Transverse colon (tissue), 4 donors: Measurements from ENCODE around the gene RCAN3. TPM values are rescaled to one million over a fixed set of nuclear protein-coding genes. Genes with fewer than 3 reads are reported as not detected.
A peak's percentile ranks its signal among the peaks of the same experiment; 100 is the strongest.

Experiments used
- DNase-seq: peaks from one replicate; pipeline ENCODE4 v3.0.0-alpha.2; 2019
- H3K27ac ChIP-seq, 4 donors: fragments of 200-600 bp; sonication (generic); 2 replicates each; pipeline ENCODE4 v1.5.1; 2016 to 2018; ENCODE audit warnings: inconsistent platforms in 4 of 4
- H3K27me3 ChIP-seq: fragments of 200-600 bp; sonication (generic); 2 replicates; pipeline ENCODE4 v1.5.1; 2017; ENCODE audit warnings: inconsistent platforms
- H3K36me3 ChIP-seq, 4 donors: fragments of 200-600 bp; sonication (generic); 2 replicates each; pipeline ENCODE4 v1.5.1; 2017 to 2019; ENCODE audit warnings: inconsistent platforms in 4 of 4
- H3K4me1 ChIP-seq, 4 donors: fragments of 200-600 bp; sonication (generic); 2 replicates each; pipeline ENCODE4 v1.5.1; 2017 to 2020; ENCODE audit warnings: inconsistent platforms in 4 of 4
- H3K4me3 ChIP-seq, 4 donors: fragments of 200-600 bp; sonication (generic); 1 replicate in 1 of 4; 2 replicates in 3 of 4; pipeline versions ENCODE4 v1.5.1 to v1.6.1; 2017 to 2019; ENCODE audit warnings: inconsistent platforms in 4 of 4
- H3K9me3 ChIP-seq, 2 donors: fragments of 200-600 bp; sonication (generic); 2 replicates each; pipeline ENCODE4 v1.5.1; 2017 to 2019; ENCODE audit warnings: inconsistent platforms in 2 of 2
- CTCF ChIP-seq, 5 experiments: fragments of 200-600 bp in 3 of 5; fragments of 450-650 bp in 2 of 5; sonication (generic) in 3 of 5; IDR thresholded peaks; 1 replicate in 2 of 5; 2 replicates in 3 of 5; pipeline ENCODE4 v1.5.1; 2016 to 2017; ENCODE audit warnings: antibody characterized with exemption in 5 of 5, inconsistent platforms in 3 of 5, mild to moderate bottlenecking in 2 of 5, moderate library complexity in 1 of 5
- EP300 ChIP-seq: sonication (generic); formaldehyde crosslinking; IDR thresholded peaks from one replicate; pipeline ENCODE4 v1.6.1; 2017; ENCODE audit warnings: antibody characterized with exemption, low read depth
- POLR2A ChIP-seq: fragments of 450-650 bp; IDR thresholded peaks from one replicate; pipeline ENCODE4 v1.6.1; 2016; ENCODE audit warnings: antibody characterized with exemption, mild to moderate bottlenecking, moderate library complexity
- POLR2AphosphoS5 ChIP-seq, 3 donors: sonication (generic); formaldehyde crosslinking; IDR thresholded peaks; one replicate each; pipeline ENCODE4 v1.6.1; 2016; ENCODE audit warnings: antibody characterized with exemption in 3 of 3
- WGBS, 2 donors: methylation state at CpG; one replicate each; pipeline ENCODE4 v1.1.5; 2018; ENCODE audit warnings: low coverage in 1 of 2; 5-methylcytosine and 5-hydroxymethylcytosine counted together
- in situ Hi-C, 4 donors: fragments of 200-750 bp; cut with MboI; loops; one replicate each; pipeline versions ENCODE4 v1.15.0 to v1.15.1; 2017; ENCODE audit warnings: low sequenced_read_pairs in 3 of 4, low pct_ligation_motif_present in 1 of 4, low pct_unique_long_range_greater_than_20kb in 1 of 4
- intact Hi-C: fragments of 100-400 bp; cut with DNase I; formaldehyde crosslinking; loops from one replicate; pipeline ENCODE4 v1.15.1; 2023; ENCODE audit warnings: low total_unique reads
- total RNA-seq, 4 donors: library from RNA; depleted of rRNA; stranded (reverse); fragments of >200 nt; gene quantifications; one replicate each; pipeline ENCODE4 v1.1.0, GENCODE V29; 2016

The RCAN3 gene
- total RNA-seq, 4 donors from 2014 or later, result 6.4 to 17.5 (median 11.3) TPM

GRCh38 chr1:24540906-24541710 is 38.5 kb downstream of the RCAN3 start:
- H3K9me3 ChIP-seq, result no peaks in the 10 kb centered on the region
- H3K27ac ChIP-seq, result peak overlapping the region; percentile 65 to 79 (median 74)
- WGBS, 2 donors, result 24 to 27% methylated on average over 7 of the region's 7 CpGs
- no peaks in the 10 kb centered on the region for H3K27me3 ChIP-seq
- no peaks in the 10 kb centered on the region for H3K36me3 ChIP-seq
- no peak for TF ChIP-seq CTCF (IDR thresholded peaks at IDR 0.05)
- TF ChIP-seq POLR2AphosphoS5 (IDR thresholded peaks at IDR 0.05), result peak in 1 of 3 donors; percentile 67
- in situ Hi-C loops (no loop called here), intact Hi-C loops (no loop called here)
- peak; percentile 65 for DNase-seq
- H3K4me3 ChIP-seq, result peak overlapping the region in 1 of 4 donors; percentile 8
- peaks cover 6 to 33% (median 21%) of the 10 kb centered on the region in 4 donors for H3K4me1 ChIP-seq

- peaks cover 5 to 26% (median 14%) of the 10 kb centered on the region in 4 donors for H3K4me1 ChIP-seq
- 51 to 62% methylated on average over 5 to 8 of the region's 8 CpGs for WGBS, 2 donors
- peak overlapping the region; percentile 65 to 79 (median 74) for H3K27ac ChIP-seq
- in situ Hi-C loops (no loop called here), intact Hi-C loops (no loop called here)
- no peak overlapping the region for H3K4me3 ChIP-seq
- peak; percentile 56 for DNase-seq
- H3K9me3 ChIP-seq, result no peaks in the 10 kb centered on the region
- H3K36me3 ChIP-seq, result no peaks in the 10 kb centered on the region
- no peaks in the 10 kb centered on the region for H3K27me3 ChIP-seq
- peak; percentile 52 to 81 (median 69) for TF ChIP-seq CTCF (IDR thresholded peaks at IDR 0.05)
- TF ChIP-seq POLR2A, result no peak
Observed at GRCh38 chr1:24541711-24542346, 39.2 kb downstream of the RCAN3 start.

GRCh38 chr1:24544239-24544638 is 41.6 kb downstream of the RCAN3 start:
- no peak for DNase-seq
- Histone ChIP-seq H3K27me3 (no peaks in the 10 kb centered on the region), H3K4me1 (peaks cover 8 to 36% (median 13%) of the 10 kb centered on the region in 4 donors), H3K9me3 (no peaks in the 10 kb centered on the region), H3K4me3 (no peak overlapping the region), H3K27ac (no peak overlapping the region), H3K36me3 (no peaks in the 10 kb centered on the region)
- in situ Hi-C loops, result no loop called here
- TF ChIP-seq POLR2A, result no peak
- no peak for TF ChIP-seq EP300
- TF ChIP-seq CTCF (IDR thresholded peaks at IDR 0.05), result no peak
- no peak for TF ChIP-seq POLR2AphosphoS5 (IDR thresholded peaks at IDR 0.05)
- intact Hi-C loops, result no loop called here

- in situ Hi-C loops, result no loop called here
- no peak for TF ChIP-seq POLR2A
- TF ChIP-seq POLR2AphosphoS5 (IDR thresholded peaks at IDR 0.05), result no peak
- no peak for TF ChIP-seq CTCF (IDR thresholded peaks at IDR 0.05)
- TF ChIP-seq EP300, result no peak
- intact Hi-C loops, result no loop called here
Observed at GRCh38 chr1:24545662-24546061, 43.0 kb downstream of the RCAN3 start.

More at GRCh38 chr1:24545662-24546061, 43.0 kb downstream of the RCAN3 start:
- WGBS, 2 donors, result 40 to 69% methylated on average over 1 of the region's 1 CpG
- no peak overlapping the region for H3K4me3 ChIP-seq
- no peaks in the 10 kb centered on the region for H3K36me3 ChIP-seq
- no peaks in the 10 kb centered on the region for H3K27me3 ChIP-seq
- peaks cover 8 to 29% (median 10%) of the 10 kb centered on the region in 4 donors for H3K4me1 ChIP-seq
- H3K9me3 ChIP-seq, result no peaks in the 10 kb centered on the region
- DNase-seq, result no peak
- H3K27ac ChIP-seq, result no peak overlapping the region
